SJCRH30 (cell line): ENCODE data around the gene BCAT1. TPM values are rescaled to one million over a fixed set of nuclear protein-coding genes. Genes with fewer than 3 reads are reported as not detected.
"Not testable (repeated sequence)": the region's sequence is repeated elsewhere in the genome, so short reads cannot be mapped to it uniquely, and the experiment has no call there.

ENCODE experiments used
- DNase-seq, 2 experiments: peaks; one replicate each; pipeline ENCODE4 v3.0.0-alpha.2; 2015 to 2020
- H3K27ac ChIP-seq: fragments of 250-450 bp; sonication (Bioruptor Pico); 2 replicates; pipeline ENCODE4 v1.5.1; 2020; ENCODE audit warnings: mild to moderate bottlenecking, moderate library complexity
- H3K27me3 ChIP-seq: fragments of 250-450 bp; sonication (Bioruptor Pico); 2 replicates; pipeline ENCODE4 v1.5.1; 2020; ENCODE audit warnings: mild to moderate bottlenecking, moderate library complexity
- H3K36me3 ChIP-seq: fragments of 250-450 bp; sonication (Bioruptor Pico); 2 replicates; pipeline ENCODE4 v1.5.1; 2020; ENCODE audit warnings: mild to moderate bottlenecking, moderate library complexity
- H3K4me1 ChIP-seq: fragments of 250-450 bp; sonication (Bioruptor Pico); 2 replicates; pipeline ENCODE4 v1.5.1; 2020; ENCODE audit warnings: mild to moderate bottlenecking, moderate library complexity
- H3K4me3 ChIP-seq: fragments of 250-450 bp; sonication (Bioruptor Pico); 2 replicates; pipeline ENCODE4 v1.5.1; 2020; ENCODE audit warnings: mild to moderate bottlenecking, moderate library complexity
- H3K9me3 ChIP-seq: fragments of 250-450 bp; sonication (Bioruptor Pico); replicated peaks from 2 replicates; pipeline ENCODE4 v1.5.1; 2020; ENCODE audit warnings: mild to moderate bottlenecking, moderate library complexity
- total RNA-seq: library from RNA; depleted of rRNA; stranded (reverse); fragments of >200 nt; shearing (Covaris generic); gene quantifications from 2 replicates; pipeline ENCODE4 v1.2.3, GENCODE V29; 2014

BCAT1 gene
- total RNA-seq, 1 experiment from 2014 or later, result 239 TPM

- Histone ChIP-seq H3K27ac (no peak overlapping the region), H3K9me3 (no peaks in the 10 kb centered on the region; the same call in 1 of the 2 replicates), H3K4me3 (no peak overlapping the region), H3K27me3 (no peaks in the 10 kb centered on the region), H3K4me1 (no peaks in the 10 kb centered on the region; the same call in 1 of the 2 replicates), H3K36me3 (peaks cover 30% of the 10 kb centered on the region)
- DNase-seq, result no peak
Measured at GRCh38 chr12:24922090-24922489, 26.8 kb downstream of the BCAT1 start.

GRCh38 chr12:24921251-24922038 is 27.5 kb downstream of the BCAT1 start:
- H3K9me3 ChIP-seq, result no peaks in the 10 kb centered on the region; the same call in 1 of the 2 replicates
- no peak overlapping the region for H3K27ac ChIP-seq
- H3K36me3 ChIP-seq, result peaks cover 35% of the 10 kb centered on the region

GRCh38 chr12:24920141-24920540 is 28.8 kb downstream of the BCAT1 start:
- Histone ChIP-seq H3K9me3 (no peaks in the 10 kb centered on the region; the same call in 1 of the 2 replicates), H3K4me3 (no peak overlapping the region), H3K27me3 (no peaks in the 10 kb centered on the region), H3K27ac (no peak overlapping the region), H3K4me1 (no peaks in the 10 kb centered on the region; the same call in 1 of the 2 replicates), H3K36me3 (peaks cover 33% of the 10 kb centered on the region)
- no peak for DNase-seq

More at GRCh38 chr12:24921251-24922038, 27.5 kb downstream of the BCAT1 start:
- H3K27me3 ChIP-seq, result no peaks in the 10 kb centered on the region
- H3K4me3 ChIP-seq, result no peak overlapping the region
- H3K4me1 ChIP-seq, result no peaks in the 10 kb centered on the region; the same call in 1 of the 2 replicates
- no peak for DNase-seq

- H3K36me3 ChIP-seq, result peaks cover 28% of the 10 kb centered on the region
- no peaks in the 10 kb centered on the region; the same call in 1 of the 2 replicates for H3K4me1 ChIP-seq
- H3K27me3 ChIP-seq, result no peaks in the 10 kb centered on the region
- DNase-seq, result no peak
- H3K4me3 ChIP-seq, result no peak overlapping the region
- H3K9me3 ChIP-seq, result no peaks in the 10 kb centered on the region
- H3K27ac ChIP-seq, result no peak overlapping the region
Measured at GRCh38 chr12:24919346-24920001, 29.4 kb downstream of the BCAT1 start.

GRCh38 chr12:24918596-24918995 is 30.3 kb downstream of the BCAT1 start:
- Histone ChIP-seq H3K36me3 (peaks cover 23% of the 10 kb centered on the region), H3K27ac (no peak overlapping the region), H3K9me3 (no peaks in the 10 kb centered on the region), H3K27me3 (no peaks in the 10 kb centered on the region), H3K4me3 (no peak overlapping the region), H3K4me1 (no peaks in the 10 kb centered on the region; the same call in 1 of the 2 replicates)
- DNase-seq, result no peak

- DNase-seq, result no peak
- Histone ChIP-seq H3K27ac (no peak overlapping the region), H3K9me3 (no peaks in the 10 kb centered on the region), H3K27me3 (no peaks in the 10 kb centered on the region), H3K4me3 (no peak overlapping the region), H3K4me1 (peaks cover 11% of the 10 kb centered on the region), H3K36me3 (peaks cover 25% of the 10 kb centered on the region)
Measured at GRCh38 chr12:24915501-24915900, 33.4 kb downstream of the BCAT1 start.

- DNase-seq, result no peak
- peaks cover 30% of the 10 kb centered on the region for H3K36me3 ChIP-seq
- no peak overlapping the region for H3K4me3 ChIP-seq
- H3K27ac ChIP-seq, result no peak overlapping the region
- no peaks in the 10 kb centered on the region for H3K9me3 ChIP-seq
- H3K4me1 ChIP-seq, result peaks cover 11% of the 10 kb centered on the region
- no peaks in the 10 kb centered on the region for H3K27me3 ChIP-seq
Measured at GRCh38 chr12:24913953-24914352, 34.9 kb downstream of the BCAT1 start.

GRCh38 chr12:24913130-24913529 is 35.8 kb downstream of the BCAT1 start:
- Histone ChIP-seq H3K27ac (no peak overlapping the region), H3K9me3 (no peaks in the 10 kb centered on the region), H3K4me3 (no peak overlapping the region), H3K36me3 (peaks cover 35% of the 10 kb centered on the region), H3K27me3 (no peaks in the 10 kb centered on the region), H3K4me1 (peaks cover 11% of the 10 kb centered on the region)
- no peak for DNase-seq

GRCh38 chr12:24911271-24911791 is 37.6 kb downstream of the BCAT1 start:
- Histone ChIP-seq H3K4me1 (peaks cover 11% of the 10 kb centered on the region), H3K9me3 (no peaks in the 10 kb centered on the region), H3K36me3 (peaks cover 24% of the 10 kb centered on the region), H3K27ac (no peak overlapping the region), H3K4me3 (no peak overlapping the region), H3K27me3 (no peaks in the 10 kb centered on the region)
- DNase-seq, result peak in 1 of 2 experiments; percentile 27

GRCh38 chr12:24910192-24910591 is 38.7 kb downstream of the BCAT1 start:
- not testable (repeated sequence) for H3K9me3 ChIP-seq, H3K27ac ChIP-seq, H3K4me3 ChIP-seq, DNase-seq, H3K27me3 ChIP-seq
- H3K4me1 ChIP-seq, result peaks cover 16% of the 10 kb centered on the region
- H3K36me3 ChIP-seq, result peaks cover 24% of the 10 kb centered on the region

GRCh38 chr12:24909667-24910066 is 39.2 kb downstream of the BCAT1 start:
- Histone ChIP-seq H3K27me3 (no peaks in the 10 kb centered on the region), H3K36me3 (peaks cover 24% of the 10 kb centered on the region), H3K27ac (no peak overlapping the region), H3K4me3 (no peak overlapping the region), H3K4me1 (peaks cover 22% of the 10 kb centered on the region), H3K9me3 (no peaks in the 10 kb centered on the region)
- DNase-seq, result no peak

- peaks cover 24% of the 10 kb centered on the region for H3K36me3 ChIP-seq
- H3K27me3 ChIP-seq, result no peaks in the 10 kb centered on the region
- peaks cover 25% of the 10 kb centered on the region for H3K4me1 ChIP-seq
- no peak overlapping the region for H3K4me3 ChIP-seq
- H3K27ac ChIP-seq, result no peak overlapping the region
- no peaks in the 10 kb centered on the region for H3K9me3 ChIP-seq
- no peak for DNase-seq
Measured at GRCh38 chr12:24907464-24907863, 41.4 kb downstream of the BCAT1 start.

- Histone ChIP-seq H3K27me3 (no peaks in the 10 kb centered on the region), H3K27ac (peak overlapping the region; percentile 32; the same call in 1 of the 2 replicates), H3K36me3 (peaks cover 28% of the 10 kb centered on the region), H3K9me3 (no peaks in the 10 kb centered on the region), H3K4me3 (no peak overlapping the region), H3K4me1 (peaks cover 18% of the 10 kb centered on the region)
- DNase-seq, result no peak
Measured at GRCh38 chr12:24906141-24906540, 42.8 kb downstream of the BCAT1 start.

GRCh38 chr12:24905431-24905830 is 43.5 kb downstream of the BCAT1 start:
- Histone ChIP-seq H3K9me3 (no peaks in the 10 kb centered on the region), H3K27me3 (no peaks in the 10 kb centered on the region), H3K27ac (peak overlapping the region; percentile 32), H3K4me3 (no peak overlapping the region), H3K4me1 (peaks cover 16% of the 10 kb centered on the region), H3K36me3 (peaks cover 24% of the 10 kb centered on the region)
- DNase-seq, result peak in 1 of 2 experiments; percentile 28

GRCh38 chr12:24904871-24905270 is 44.0 kb downstream of the BCAT1 start:
- H3K27me3 ChIP-seq, result no peaks in the 10 kb centered on the region
- peak in 1 of 2 experiments; percentile 13 for DNase-seq
- no peak overlapping the region for H3K4me3 ChIP-seq
- H3K4me1 ChIP-seq, result peaks cover 21% of the 10 kb centered on the region
- peak overlapping the region; percentile 32 for H3K27ac ChIP-seq
- no peaks in the 10 kb centered on the region for H3K9me3 ChIP-seq
- H3K36me3 ChIP-seq, result peaks cover 25% of the 10 kb centered on the region
